Neuron (in vitro differentiated cells): ENCODE results near the gene EVC2.
A peak's percentile ranks its signal among the peaks of the same experiment; 100 is the strongest.

Experiments
- H2AFZ ChIP-seq: one replicate; pipeline ENCODE4 v1.6.1; 2013; ENCODE audit warnings: low read depth, mild to moderate bottlenecking, inconsistent platforms, low read length, moderate library complexity
- H3K27me3 ChIP-seq: one replicate; pipeline ENCODE4 v1.6.1; 2013; ENCODE audit warnings: low read length; ENCODE audit not compliant: insufficient read depth
- H3K36me3 ChIP-seq: one replicate; pipeline ENCODE4 v1.6.1; 2013; ENCODE audit warnings: low read length; ENCODE audit not compliant: insufficient read depth
- H3K4me1 ChIP-seq: one replicate; pipeline ENCODE4 v1.6.1; 2013; ENCODE audit warnings: low read length; ENCODE audit not compliant: insufficient read depth
- H3K4me3 ChIP-seq: 2 replicates; pipeline ENCODE4 v1.5.1; 2013; ENCODE audit warnings: mild to moderate bottlenecking, low read length, moderate library complexity
- H3K9me3 ChIP-seq: one replicate; pipeline ENCODE4 v1.6.1; 2013; ENCODE audit warnings: low read length

EVC2 gene

DNA sequence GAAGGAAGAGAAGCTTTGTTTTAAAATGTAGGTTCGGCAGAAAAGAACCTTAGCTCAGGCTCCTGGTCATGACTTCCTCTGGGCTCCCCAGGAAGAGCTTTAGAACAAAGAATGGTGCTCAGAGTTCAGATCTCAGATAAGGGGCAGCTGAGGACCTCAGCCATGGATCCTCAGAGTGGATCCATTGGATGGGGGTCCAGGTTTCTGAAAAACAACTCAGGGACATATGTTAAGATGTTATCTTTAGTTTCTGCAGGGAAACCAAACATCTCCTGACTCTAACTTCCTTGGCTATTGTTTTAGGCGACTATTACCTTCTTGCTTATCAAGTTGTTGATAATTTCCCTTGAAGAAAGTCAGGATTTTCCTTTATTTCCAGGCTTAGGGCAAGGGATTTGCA is 8.0 kb upstream of the EVC2 start:
- H2AFZ ChIP-seq: no peak overlapping the region
- no peaks in the 10 kb centered on the region for H3K36me3 ChIP-seq
- H3K9me3 ChIP-seq: peaks cover 4% of the 10 kb centered on the region
- H3K4me1 ChIP-seq: peaks cover 7% of the 10 kb centered on the region
- no peaks in the 10 kb centered on the region for H3K27me3 ChIP-seq
- H3K4me3 ChIP-seq: no peak overlapping the region

DNA sequence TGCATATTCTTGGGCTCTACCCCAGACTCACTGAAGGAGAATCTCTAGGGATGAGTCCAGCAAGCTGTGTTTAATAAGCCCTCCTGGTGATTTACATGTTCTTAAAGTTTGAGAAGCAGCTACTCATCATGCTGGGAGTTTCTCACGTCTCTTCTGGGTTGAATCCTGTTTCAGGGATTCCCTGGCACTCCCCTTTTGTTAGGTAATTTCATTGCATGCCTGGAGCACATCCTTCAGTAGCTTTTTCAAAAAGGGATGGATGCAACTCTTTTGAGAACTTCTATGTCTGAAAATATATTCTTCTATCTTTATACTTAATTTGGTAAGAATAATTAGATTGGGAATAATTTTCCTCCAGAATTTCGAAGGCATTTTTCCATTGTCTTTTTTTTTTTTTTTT is 7.0 kb upstream of the EVC2 start:
- H3K4me3 ChIP-seq: no peak overlapping the region

DNA sequence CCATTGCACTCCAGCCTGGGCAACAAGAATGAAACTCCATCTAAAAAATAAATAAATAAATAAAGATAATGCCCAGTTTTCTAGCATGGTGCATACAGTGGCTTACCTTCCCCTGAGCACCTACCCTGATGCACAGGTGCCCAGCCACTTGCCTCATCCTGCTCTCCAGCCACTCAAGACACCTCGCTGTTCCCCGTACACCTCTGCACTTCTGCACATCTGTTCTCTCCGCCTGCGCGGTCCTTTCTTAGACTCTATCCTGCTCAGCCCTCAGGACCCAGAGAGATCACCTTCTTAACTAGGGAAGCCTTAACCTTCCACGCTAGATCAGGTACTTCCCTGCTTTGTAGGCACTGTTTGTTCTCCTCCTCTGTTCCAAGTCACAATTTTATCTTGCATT is 5.5 kb upstream of the EVC2 start:
- H3K9me3 ChIP-seq: peaks cover 4% of the 10 kb centered on the region
- peaks cover 11% of the 10 kb centered on the region for H3K27me3 ChIP-seq
- H3K4me1 ChIP-seq: peaks cover 7% of the 10 kb centered on the region
- H3K4me3 ChIP-seq: no peak overlapping the region
- no peaks in the 10 kb centered on the region for H3K36me3 ChIP-seq
- no peak overlapping the region for H2AFZ ChIP-seq

More for the DNA sequence above, 7.0 kb upstream of the EVC2 start:
- no peaks in the 10 kb centered on the region for H3K36me3 ChIP-seq
- peaks cover under 1% of the 10 kb centered on the region for H3K27me3 ChIP-seq
- no peak overlapping the region for H2AFZ ChIP-seq
- H3K9me3 ChIP-seq: peaks cover 4% of the 10 kb centered on the region
- H3K4me1 ChIP-seq: peaks cover 7% of the 10 kb centered on the region

DNA sequence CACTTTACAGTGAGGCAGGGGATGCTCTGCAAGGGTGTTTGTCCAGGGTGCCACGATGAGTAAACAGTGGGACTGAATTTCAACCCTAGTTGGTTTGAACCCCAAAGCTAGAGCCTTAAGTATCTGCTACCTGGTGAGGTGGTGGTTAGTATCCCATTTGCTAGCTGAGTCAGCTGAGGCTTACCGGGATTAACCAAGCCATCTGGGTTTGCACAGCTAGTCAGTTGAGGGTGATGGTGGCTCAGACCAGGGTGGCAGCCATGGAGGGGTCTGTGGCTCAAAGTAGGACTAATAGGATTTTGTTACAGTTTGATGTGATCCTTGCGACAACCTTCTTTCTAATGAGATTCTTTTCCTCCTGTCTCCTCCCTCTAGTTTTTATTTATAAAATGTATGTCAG is 4.6 kb upstream of the EVC2 start:
- peaks cover 4% of the 10 kb centered on the region for H3K9me3 ChIP-seq
- H3K27me3 ChIP-seq: peaks cover 16% of the 10 kb centered on the region
- no peaks in the 10 kb centered on the region for H3K36me3 ChIP-seq
- peaks cover 7% of the 10 kb centered on the region for H3K4me1 ChIP-seq
- H2AFZ ChIP-seq: no peak overlapping the region
- H3K4me3 ChIP-seq: no peak overlapping the region

DNA sequence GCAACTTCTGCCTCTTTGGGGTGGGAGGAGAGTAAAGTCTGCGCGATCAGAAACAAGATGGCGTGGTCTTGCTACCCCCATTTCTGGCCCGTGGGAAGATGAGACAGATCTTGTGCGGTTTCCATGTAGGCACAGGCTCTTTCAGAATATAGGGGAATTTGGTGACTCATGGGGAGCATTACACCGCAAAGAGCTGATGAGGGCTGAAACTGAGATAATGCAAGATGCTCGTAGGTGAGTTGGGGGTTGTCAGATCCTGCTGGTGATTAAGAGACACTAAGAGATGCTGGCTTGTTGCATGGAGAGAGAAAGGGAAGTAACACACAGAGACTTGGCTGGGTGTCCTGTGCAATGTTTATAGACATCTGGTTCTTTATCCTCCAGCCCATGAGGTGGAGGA is 4.2 kb upstream of the EVC2 start:
- Histone ChIP-seq H3K4me1 (peaks cover 7% of the 10 kb centered on the region), H3K4me3 (no peak overlapping the region), H3K36me3 (no peaks in the 10 kb centered on the region), H3K9me3 (peaks cover 4% of the 10 kb centered on the region), H2AFZ (no peak overlapping the region), H3K27me3 (peaks cover 19% of the 10 kb centered on the region)

DNA sequence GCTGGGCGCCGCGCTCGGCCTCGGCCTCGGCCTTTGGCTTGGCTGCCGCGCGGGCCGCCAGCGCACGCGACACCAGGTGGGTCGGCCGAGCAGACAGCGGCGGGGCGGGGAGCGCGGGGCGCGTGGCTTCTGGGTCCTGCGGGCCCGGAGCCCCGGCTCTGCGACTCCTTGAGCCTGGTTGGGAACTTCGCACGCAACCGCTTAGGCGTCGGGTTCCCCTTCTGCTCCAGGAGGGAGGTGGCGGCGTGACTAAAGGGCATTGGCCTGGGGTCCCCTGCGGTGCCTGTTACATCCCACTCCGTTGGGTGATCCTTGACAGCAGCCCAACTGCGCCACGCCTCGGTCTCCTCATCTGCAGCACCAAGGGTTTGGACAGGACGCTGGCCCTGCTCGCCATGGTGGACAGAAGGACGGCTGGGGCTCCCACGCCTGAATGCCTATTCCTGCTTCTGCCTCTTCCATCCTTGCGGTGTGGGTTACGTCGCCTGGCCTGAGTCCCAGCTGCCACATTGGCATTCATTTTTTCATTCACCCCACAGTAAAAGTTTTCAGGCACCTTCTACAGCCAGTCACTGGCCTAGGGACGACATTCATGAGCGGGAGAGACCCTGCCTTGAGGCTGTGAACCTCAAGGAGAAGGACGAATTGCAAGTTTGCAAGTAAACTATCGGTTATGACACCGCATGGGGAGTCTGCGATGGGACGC is 3.3 kb upstream of the EVC2 start:
- Histone ChIP-seq H3K4me1 (peaks cover 7% of the 10 kb centered on the region), H3K36me3 (no peaks in the 10 kb centered on the region), H2AFZ (no peak overlapping the region), H3K9me3 (peaks cover 4% of the 10 kb centered on the region), H3K4me3 (peak overlapping the region; percentile 49), H3K27me3 (peaks cover 28% of the 10 kb centered on the region)

DNA sequence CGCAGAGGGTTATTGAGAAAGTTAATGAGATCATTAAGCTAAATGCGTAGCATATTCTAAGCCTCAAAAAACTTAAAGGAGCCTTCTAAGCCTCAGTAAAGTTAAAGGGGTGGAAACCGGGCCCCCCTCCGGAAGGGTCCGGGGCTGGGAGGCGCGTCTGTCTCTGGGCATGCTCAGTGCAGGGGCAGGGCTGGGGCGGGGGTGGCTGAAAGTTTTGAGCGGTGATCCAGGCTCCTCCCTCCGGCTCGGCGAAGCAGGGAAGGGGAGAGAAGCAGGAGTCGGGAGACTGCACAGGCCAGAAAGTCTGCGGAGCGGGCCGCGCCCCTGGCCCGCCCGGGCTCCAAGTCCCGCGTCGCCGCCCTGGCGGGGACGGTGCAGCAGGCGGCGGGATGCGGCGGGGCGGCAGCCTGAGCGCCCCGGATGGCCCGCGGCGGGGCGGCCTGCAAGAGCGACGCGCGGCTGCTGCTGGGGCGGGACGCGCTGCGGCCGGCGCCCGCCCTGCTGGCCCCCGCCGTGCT is 2.7 kb upstream of the EVC2 start, which contains the start of gene EVC:
Gene EVC, plus strand, starts transcription at position 241 of the 518 bp plus-strand sequence. Its CDS starts 180 bp downstream, at position 421.
- peak within 1 kb of the TSS; percentile 49 for H3K4me3 ChIP-seq
- H3K27me3 ChIP-seq: peaks cover 31% of the 10 kb centered on the region
- peaks cover 4% of the 10 kb centered on the region for H3K9me3 ChIP-seq
- peak within 1 kb of the TSS; percentile 89 for H2AFZ ChIP-seq
- H3K36me3 ChIP-seq: no peaks in the 10 kb centered on the region
- peaks cover 7% of the 10 kb centered on the region for H3K4me1 ChIP-seq

DNA sequence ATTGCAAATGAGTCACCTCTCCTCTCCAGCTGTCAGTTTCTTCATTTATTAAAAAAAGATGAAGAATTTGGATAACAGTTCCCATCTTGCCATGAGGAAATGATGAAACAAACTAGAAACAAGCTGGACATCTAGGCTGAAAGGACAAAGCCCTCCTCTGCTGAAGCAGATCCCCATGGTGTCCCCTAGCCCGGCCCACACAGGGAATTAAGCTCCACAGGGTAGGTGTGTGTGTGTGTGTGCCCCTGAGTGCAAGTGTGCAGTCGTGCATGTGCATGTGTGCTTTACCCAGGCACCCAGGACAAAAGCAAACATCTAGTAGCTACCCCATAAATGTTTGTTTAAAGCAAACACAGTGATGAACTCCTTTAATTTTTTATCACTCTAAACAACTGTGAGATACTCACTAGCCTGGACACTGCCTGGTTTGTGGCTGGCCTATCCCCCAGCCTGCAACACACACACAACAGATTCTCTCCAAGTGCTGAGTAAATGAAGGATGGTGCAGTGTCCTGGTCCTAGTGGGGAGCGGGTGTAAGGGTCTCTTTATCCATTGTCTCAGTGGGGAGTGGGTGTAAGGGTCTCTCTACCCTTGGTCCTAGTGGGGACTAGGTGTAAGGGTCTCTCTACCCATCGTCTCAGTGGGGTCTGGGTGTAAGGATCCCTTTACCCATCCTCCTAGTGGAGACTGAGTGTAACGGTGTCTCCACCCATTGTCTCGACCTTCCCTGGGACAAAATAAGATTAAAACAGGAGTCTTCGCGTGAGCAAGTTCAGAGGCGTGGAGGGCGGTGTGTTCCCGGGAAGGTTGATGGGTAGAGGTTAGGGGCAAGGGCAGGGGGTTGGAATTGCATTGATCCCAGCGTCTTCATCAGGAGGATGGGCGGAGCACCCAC is 2.0 kb upstream of the EVC2 start:
- peaks cover 4% of the 10 kb centered on the region for H3K9me3 ChIP-seq

DNA sequence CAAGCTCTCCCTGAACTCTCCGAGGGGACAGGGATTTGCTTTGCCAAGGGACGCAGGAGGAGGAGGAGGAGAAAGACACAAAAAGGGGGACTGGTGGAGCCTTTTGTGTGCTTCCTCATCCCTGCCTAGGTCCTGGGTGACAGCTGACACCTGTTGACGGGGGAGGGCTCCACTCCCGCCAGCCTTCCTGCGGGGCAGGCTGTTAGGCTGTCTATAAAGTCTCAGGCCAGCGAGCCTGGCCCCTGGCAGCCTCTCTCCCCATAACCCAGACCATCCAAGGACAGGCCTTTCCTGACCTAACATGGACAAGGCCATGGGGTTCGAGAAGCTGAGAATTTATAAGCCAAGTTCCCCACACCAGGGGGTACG is 832 bp upstream of the EVC2 start:
- H2AFZ ChIP-seq: no peak overlapping the region
- peaks cover 2% of the 10 kb centered on the region for H3K9me3 ChIP-seq
- H3K27me3 ChIP-seq: peaks cover 31% of the 10 kb centered on the region
- no peak overlapping the region for H3K4me3 ChIP-seq
- no peaks in the 10 kb centered on the region for H3K36me3 ChIP-seq
- H3K4me1 ChIP-seq: peaks cover 7% of the 10 kb centered on the region

More for the DNA sequence above, 2.0 kb upstream of the EVC2 start:
- H3K4me1 ChIP-seq: peaks cover 7% of the 10 kb centered on the region
- peak overlapping the region; percentile 49 for H3K4me3 ChIP-seq
- peaks cover 31% of the 10 kb centered on the region for H3K27me3 ChIP-seq
- H3K36me3 ChIP-seq: no peaks in the 10 kb centered on the region
- peak overlapping the region; percentile 89 for H2AFZ ChIP-seq

DNA sequence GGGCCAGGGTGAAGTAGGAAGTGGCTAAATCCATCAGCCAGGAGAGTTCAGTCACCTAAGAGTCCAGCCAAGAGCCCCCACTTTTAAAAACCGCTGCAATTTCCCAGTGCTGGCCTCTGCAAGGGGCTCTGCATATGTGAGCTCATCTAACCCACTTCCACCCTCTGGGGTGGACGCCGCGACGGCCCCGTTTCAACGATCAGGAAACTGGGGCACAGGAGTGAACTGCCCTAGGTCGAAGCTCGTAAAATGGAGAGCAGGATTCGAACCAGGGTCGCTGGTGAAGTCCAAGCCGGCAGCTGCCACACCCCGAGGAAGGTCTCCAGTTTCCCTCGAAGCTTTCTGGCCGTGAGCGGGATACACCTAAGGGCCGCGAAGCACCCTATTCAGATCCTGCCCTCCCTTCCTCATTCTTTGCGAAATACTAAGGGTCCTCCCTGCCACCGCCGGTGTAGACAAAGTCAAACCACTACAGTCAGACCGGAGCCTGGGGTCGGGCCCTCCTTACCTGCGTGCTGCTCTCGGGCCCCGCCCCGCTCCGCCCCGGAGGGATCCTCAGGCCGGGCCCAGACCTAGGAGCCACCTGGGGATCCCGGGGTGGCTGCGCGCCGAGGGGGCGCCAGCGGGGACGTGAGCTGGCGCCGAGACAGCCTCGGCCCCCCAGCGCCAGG is 446 bp downstream of the EVC2 start:
- peaks cover 5% of the 10 kb centered on the region for H3K9me3 ChIP-seq
- H3K4me1 ChIP-seq: peaks cover 7% of the 10 kb centered on the region
- no peaks in the 10 kb centered on the region for H3K36me3 ChIP-seq
- H3K4me3 ChIP-seq: no peak overlapping the region
- H2AFZ ChIP-seq: no peak overlapping the region
- H3K27me3 ChIP-seq: peaks cover 31% of the 10 kb centered on the region

DNA sequence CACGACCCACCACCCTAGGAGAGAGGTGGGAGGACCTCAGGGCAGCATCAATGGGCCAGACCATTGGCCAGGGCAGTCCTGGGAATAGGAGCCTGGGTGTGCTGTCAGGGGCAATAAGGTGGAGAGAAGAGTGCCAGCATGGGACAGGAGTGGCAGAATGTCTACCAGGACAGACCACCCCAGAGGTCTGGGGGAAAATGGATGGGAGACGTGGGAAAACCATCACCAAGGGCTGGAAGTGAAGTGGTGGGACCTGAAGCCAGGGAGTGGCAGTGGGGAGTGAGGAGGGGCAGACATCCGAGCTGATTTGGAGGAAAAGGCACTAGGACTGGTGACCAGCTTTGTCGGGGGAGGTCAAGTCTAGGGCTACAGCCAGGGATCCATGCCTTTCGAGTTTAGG is 993 bp downstream of the EVC2 start:
- Histone ChIP-seq H3K4me1 (peaks cover 7% of the 10 kb centered on the region), H3K27me3 (peaks cover 31% of the 10 kb centered on the region), H3K4me3 (no peak overlapping the region), H3K36me3 (no peaks in the 10 kb centered on the region), H3K9me3 (peaks cover 5% of the 10 kb centered on the region), H2AFZ (no peak overlapping the region)

DNA sequence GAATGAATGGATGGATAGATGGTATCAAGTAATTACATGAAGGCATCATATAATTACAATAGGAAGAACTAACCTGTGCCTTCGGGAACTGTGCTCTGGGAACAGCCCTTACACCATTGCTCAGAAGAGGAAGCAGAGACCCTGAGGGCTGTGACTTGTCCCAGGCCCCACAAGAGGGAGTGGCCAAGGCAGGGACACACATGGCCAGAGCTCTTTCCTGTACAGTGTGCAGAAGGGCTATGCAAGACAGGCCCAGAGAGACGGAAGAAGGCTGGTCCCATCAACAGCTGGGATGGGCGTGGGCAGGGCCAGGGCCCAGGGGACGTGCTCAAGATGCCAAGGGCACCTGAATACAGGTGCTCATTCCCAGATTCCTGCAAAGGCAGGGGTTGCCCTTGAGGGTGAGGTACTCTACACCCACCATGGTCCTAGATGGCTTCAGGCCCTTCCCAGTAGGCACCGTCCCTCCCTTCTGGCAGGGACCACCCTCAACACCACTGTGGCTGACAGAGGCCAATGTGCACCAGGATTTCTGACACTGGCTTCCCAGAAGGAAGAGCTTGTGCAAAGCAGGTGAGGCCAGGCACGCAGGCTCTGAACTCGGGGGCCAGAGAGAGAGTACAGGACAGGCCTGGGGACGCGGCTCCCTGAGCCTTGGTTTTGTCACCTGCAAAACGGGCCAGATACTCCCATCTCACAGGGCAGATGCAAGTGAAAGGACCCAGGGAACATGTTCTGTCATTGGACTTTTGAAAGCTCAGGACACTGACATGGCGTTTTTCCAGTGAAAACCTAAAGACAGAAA is 1.7 kb downstream of the EVC2 start:
- H3K4me1 ChIP-seq: peaks cover 2% of the 10 kb centered on the region
- H3K9me3 ChIP-seq: peaks cover 5% of the 10 kb centered on the region
- no peak overlapping the region for H3K4me3 ChIP-seq
- H3K36me3 ChIP-seq: no peaks in the 10 kb centered on the region
- H2AFZ ChIP-seq: no peak overlapping the region
- H3K27me3 ChIP-seq: peaks cover 31% of the 10 kb centered on the region
